GM13977 (cell line): ENCODE results near the gene NAA38.

Experiments used
- DNase-seq: peaks from one replicate; pipeline ENCODE4 v3.0.0; 2012; ENCODE audit warnings: low spot score
- CTCF ChIP-seq: IDR thresholded peaks from 2 replicates; pipeline ENCODE4 v1.5.1; 2012; ENCODE audit warnings: mild to moderate bottlenecking, control low read depth; ENCODE audit not compliant: insufficient read depth; ENCODE audit errors: extremely low read depth, missing control alignments
- in situ Hi-C: fragments of 300-500 bp; cut with MboI; formaldehyde crosslinking; loops from one replicate; pipeline ENCODE4 v1.12.0; 2022; ENCODE audit warnings: low sequenced_read_pairs, low pct_unique_long_range_greater_than_20kb, mixed read lengths, inconsistent platforms; ENCODE audit not compliant: unreplicated experiment

Gene NAA38

DNA sequence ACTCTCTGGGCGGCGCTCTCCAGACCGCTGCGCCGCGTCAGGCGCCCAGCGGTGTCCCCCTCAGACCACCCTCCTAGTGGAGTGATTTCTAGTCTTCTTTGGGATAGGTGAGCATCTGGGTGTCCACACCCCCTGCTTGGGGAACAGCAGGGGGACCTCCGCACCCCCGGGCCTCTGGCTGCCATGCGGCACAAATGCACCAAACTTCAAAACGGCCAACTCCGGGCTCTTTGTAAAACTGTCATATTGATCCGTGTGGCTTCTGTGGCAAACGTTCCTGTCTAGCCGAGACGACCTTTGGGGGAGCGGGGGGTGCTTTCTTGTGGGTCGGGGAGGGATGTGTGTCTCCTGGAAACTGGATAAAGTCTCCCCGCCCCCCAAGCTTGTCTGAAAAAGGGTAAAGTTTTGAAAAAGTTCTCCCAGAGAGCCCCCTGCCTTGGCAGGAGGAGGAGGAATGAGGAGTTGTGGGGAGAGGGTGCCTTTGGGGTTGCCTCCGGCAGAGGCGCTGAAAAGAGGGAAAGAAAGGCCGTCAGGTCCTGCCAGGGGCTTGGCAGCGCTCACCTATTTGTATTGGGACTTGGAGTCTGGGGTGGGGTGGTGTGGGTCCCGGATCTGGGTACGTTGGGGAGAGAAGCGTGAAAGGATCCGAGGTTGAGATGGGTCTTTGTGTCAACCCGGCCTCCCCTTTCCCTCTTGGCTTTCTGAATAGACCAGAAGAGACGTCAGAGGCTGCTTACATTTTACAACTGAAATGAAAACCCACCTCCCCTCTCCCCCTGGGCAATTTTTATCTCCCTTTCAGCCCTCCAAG lies 29.1 kb upstream of the NAA38 start:
- in situ Hi-C loops = no loop called here
- peak; percentile 64 for DNase-seq
- TF ChIP-seq CTCF = no peak

GRCh38 chr17:7885367-7886226 lies 28.2 kb upstream of the NAA38 start:
- in situ Hi-C loops = no loop called here
- no peak for TF ChIP-seq CTCF
- DNase-seq = peak; percentile 83

DNA sequence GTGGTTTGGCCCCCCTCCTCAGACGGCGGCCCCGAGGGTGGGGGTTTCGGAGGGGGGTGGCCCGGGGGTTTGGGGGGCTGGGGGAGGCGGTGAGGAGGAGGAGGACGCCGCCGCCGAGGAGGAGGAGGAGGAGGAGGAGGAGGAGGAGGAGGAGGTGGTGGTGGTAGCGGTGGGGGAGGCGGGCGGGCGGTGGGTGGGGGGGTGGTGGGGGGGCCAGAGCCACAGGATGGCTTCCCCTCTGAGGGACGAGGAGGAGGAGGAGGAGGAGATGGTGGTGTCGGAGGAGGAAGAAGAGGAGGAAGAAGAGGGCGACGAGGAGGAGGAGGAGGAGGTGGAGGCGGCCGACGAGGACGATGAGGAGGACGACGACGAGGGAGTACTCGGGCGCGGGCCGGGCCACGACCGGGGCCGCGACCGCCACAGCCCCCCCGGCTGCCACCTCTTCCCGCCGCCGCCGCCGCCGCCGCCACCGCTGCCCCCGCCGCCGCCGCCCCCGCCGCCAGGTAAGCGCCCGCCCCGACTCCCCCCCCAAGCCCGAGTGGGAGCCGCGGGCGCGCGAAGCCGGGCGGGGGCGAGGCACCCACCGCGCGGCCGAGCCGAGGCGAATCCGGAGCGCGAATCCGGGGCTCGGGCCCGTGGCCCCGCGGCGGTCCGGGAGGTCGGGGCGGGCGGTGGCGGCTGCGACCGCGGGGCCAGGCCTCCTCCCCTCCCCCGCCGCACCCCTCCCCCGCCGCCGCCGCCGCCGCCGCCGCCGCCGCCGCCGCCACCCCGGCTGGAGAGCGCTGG lies 27.4 kb upstream of the NAA38 start:
- in situ Hi-C loops = no loop called here
- peak; percentile 46 for DNase-seq
- no peak for TF ChIP-seq CTCF

GRCh38 chr17:7883781-7884386 lies 26.5 kb upstream of the NAA38 start:
- no peak for TF ChIP-seq CTCF
- peak; percentile 73 for DNase-seq
- in situ Hi-C loops = no loop called here

DNA sequence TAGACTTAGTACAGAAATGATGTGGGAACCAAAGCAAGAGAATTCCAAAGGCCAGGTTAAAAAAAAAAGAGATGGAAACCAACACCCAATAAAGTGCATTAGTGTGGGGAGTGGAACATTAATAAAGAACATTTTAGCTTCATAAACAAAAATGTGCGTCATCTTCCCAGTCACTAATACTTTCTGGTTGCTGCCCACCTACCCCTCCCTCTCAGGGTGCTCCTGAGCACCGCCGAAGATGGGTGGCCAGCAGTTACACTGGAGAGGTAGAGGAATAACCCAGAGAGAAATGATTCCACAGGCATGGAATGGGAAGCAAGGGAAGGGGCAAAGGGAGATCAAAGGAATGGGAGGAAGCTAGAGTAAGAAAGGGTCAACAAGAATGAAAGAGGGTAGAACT lies 25.3 kb upstream of the NAA38 start:
- DNase-seq = no peak
- TF ChIP-seq CTCF = no peak
- in situ Hi-C loops = no loop called here

GRCh38 chr17:7882068-7882467 lies 24.7 kb upstream of the NAA38 start:
- in situ Hi-C loops = no loop called here
- DNase-seq = no peak
- TF ChIP-seq CTCF = no peak
